Right lung (tissue), 5 donors: ENCODE results near the gene DNAH10. TPM values are rescaled to one million over a fixed set of nuclear protein-coding genes. Genes with fewer than 3 reads are reported as not detected.

Experiments
- DNase-seq, 2 donors: peaks; one replicate each; pipeline ENCODE4 v3.0.0-alpha.2; 2013
- polyA plus RNA-seq, 5 donors: library from polyadenylated mRNA; unstranded; fragments of 120-200 nt; gene quantifications; one replicate each; pipeline versions ENCODE4 v1.2.1 to v1.2.3, GENCODE V29; 2013; ENCODE audit warnings: inconsistent platforms in 1 of 5, low replicate concordance in 1 of 5; ENCODE audit not compliant: insufficient read length in 5 of 5, insufficient read depth in 1 of 5

The DNAH10 gene
- polyA plus RNA-seq, 5 donors, result 3.3 to 8.5 (median 6.0) TPM

GRCh38 chr12:123743002-123743401 lies 19.1 kb upstream of the DNAH10 start:
- no peak for DNase-seq

- no peak for DNase-seq
These were observed 17.3 kb upstream of the DNAH10 start for GRCh38 chr12:123744836-123745235.

- DNase-seq, result no peak
These were observed 14.8 kb upstream of the DNAH10 start for GRCh38 chr12:123747309-123747708.

- no peak for DNase-seq
These were observed 13.9 kb upstream of the DNAH10 start for GRCh38 chr12:123748161-123748560.

- DNase-seq, result no peak
These were observed 13.4 kb upstream of the DNAH10 start for GRCh38 chr12:123748661-123749060.

- no peak for DNase-seq
These were observed 12.7 kb upstream of the DNAH10 start for GRCh38 chr12:123749355-123749754.

GRCh38 chr12:123750159-123750656 lies 11.9 kb upstream of the DNAH10 start:
- DNase-seq, result no peak

- no peak for DNase-seq
These were observed 10.1 kb upstream of the DNAH10 start for GRCh38 chr12:123752046-123752445.

GRCh38 chr12:123754041-123754772 lies 7.9 kb upstream of the DNAH10 start:
- no peak for DNase-seq

GRCh38 chr12:123757561-123757960 lies 4.5 kb upstream of the DNAH10 start:
- peak; percentile 69 to 71 for DNase-seq

GRCh38 chr12:123760267-123760938 lies 1.7 kb upstream of the DNAH10 start:
- DNase-seq, result no peak

- no peak for DNase-seq
These were observed 583 bp downstream of the DNAH10 start for GRCh38 chr12:123762715-123763052.

- DNase-seq, result no peak
These were observed 992 bp downstream of the DNAH10 start for GRCh38 chr12:123763093-123763492.

GRCh38 chr12:123764109-123764508 lies 2.0 kb downstream of the DNAH10 start:
- no peak for DNase-seq

GRCh38 chr12:123765504-123766035 lies 3.5 kb downstream of the DNAH10 start:
- DNase-seq, result no peak

GRCh38 chr12:123767613-123768012 lies 5.5 kb downstream of the DNAH10 start:
- DNase-seq, result no peak

GRCh38 chr12:123771261-123771660 lies 9.2 kb downstream of the DNAH10 start:
- no peak for DNase-seq

GRCh38 chr12:123772074-123772473 lies 10.0 kb downstream of the DNAH10 start:
- no peak for DNase-seq

GRCh38 chr12:123773375-123773774 lies 11.3 kb downstream of the DNAH10 start:
- DNase-seq, result no peak

GRCh38 chr12:123779551-123779950 lies 17.4 kb downstream of the DNAH10 start:
- no peak for DNase-seq

- no peak for DNase-seq
These were observed 21.1 kb downstream of the DNAH10 start for GRCh38 chr12:123782997-123783792.

GRCh38 chr12:123787466-123787865 lies 25.4 kb downstream of the DNAH10 start:
- DNase-seq, result no peak
